Ishikawa (cell line): ENCODE measurements around the gene SASH1.

Experiments used
- CEBPB ChIP-seq: IDR thresholded peaks from 2 replicates; pipeline ENCODE4 v1.6.1; 2012
- CREB1 ChIP-seq: IDR thresholded peaks from 2 replicates; pipeline ENCODE4 v1.6.1; 2012; ENCODE audit warnings: low read depth
- EGR1 ChIP-seq: IDR thresholded peaks from 2 replicates; pipeline ENCODE4 v1.6.1; 2012
- EP300 ChIP-seq: IDR thresholded peaks from 2 replicates; pipeline ENCODE4 v1.6.1; 2012; ENCODE audit warnings: borderline replicate concordance
- FOXM1 ChIP-seq: IDR thresholded peaks from 2 replicates; pipeline ENCODE4 v1.6.1; 2012; ENCODE audit warnings: low read depth, borderline replicate concordance
- NFIC ChIP-seq: IDR thresholded peaks from 2 replicates; pipeline ENCODE4 v1.6.1; 2012
- RAD21 ChIP-seq: IDR thresholded peaks from 2 replicates; pipeline ENCODE4 v1.6.1; 2012; ENCODE audit warnings: low read depth
- TAF1 ChIP-seq: IDR thresholded peaks from 2 replicates; pipeline ENCODE4 v1.6.1; 2012; ENCODE audit warnings: low read depth, mild to moderate bottlenecking
- TCF12 ChIP-seq: IDR thresholded peaks from 2 replicates; pipeline ENCODE4 v1.6.1; 2012; ENCODE audit warnings: low read depth
- TEAD4 ChIP-seq: IDR thresholded peaks from 2 replicates; pipeline ENCODE4 v1.6.1; 2012
- YY1 ChIP-seq: IDR thresholded peaks from 2 replicates; pipeline ENCODE4 v1.6.1; 2012; ENCODE audit warnings: low read depth
- ZBTB7A ChIP-seq: IDR thresholded peaks from 2 replicates; pipeline ENCODE4 v1.6.1; 2012; ENCODE audit warnings: low read depth
- TF ChIP-seq, protein P1 (sequence below): IDR thresholded peaks from 2 replicates; pipeline ENCODE4 v1.6.1; 2012
- TF ChIP-seq, protein P2 (sequence below): IDR thresholded peaks from 2 replicates; pipeline ENCODE4 v1.6.1; 2012; ENCODE audit warnings: low read depth, mild to moderate bottlenecking
- TF ChIP-seq, protein P3 (sequence below): IDR thresholded peaks from 2 replicates; pipeline ENCODE4 v1.6.1; 2012

SASH1 gene

DNA sequence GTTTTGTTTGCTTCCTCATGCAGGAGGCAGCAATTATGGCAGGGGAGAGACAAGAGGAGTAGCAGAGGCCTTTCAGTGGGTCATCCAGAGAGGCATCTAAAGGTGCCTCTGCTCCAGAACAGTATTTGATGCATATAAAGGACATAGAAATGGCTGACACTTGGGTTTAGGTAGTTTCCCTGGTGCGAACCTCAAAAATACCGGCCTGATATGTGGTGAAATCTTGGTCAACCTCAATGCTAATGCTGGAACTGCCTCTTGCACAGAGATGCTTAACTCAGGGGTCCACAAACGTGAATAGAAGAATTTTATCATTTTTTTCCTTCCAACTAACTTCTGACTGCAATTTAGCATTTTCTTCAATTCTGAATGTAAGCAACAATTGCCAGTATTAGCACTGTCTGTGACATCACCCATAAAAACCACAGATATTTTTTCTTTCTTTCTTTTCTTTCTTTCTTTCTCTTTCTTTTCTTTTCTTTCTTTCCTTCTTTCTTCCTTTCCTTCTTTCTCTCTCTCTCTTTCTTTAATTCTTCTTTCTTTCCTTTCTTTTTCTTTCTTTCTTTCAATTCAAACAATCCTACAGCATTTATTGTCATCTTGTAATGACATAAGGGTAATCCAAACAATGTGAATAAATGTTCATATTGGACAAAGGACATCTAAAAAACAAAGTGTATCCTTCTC is 224.2 kb downstream of the SASH1 start:
- TF ChIP-seq NFIC (no peak), TEAD4 (no peak), RAD21 (no peak), YY1 (no peak), CEBPB (no peak), TCF12 (no peak), ZBTB7A (no peak), EGR1 (no peak), TAF1 (no peak), EP300 (no peak), FOXM1 (no peak)
- TF ChIP-seq, protein P1, sequence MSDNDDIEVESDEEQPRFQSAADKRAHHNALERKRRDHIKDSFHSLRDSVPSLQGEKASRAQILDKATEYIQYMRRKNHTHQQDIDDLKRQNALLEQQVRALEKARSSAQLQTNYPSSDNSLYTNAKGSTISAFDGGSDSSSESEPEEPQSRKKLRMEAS, result no peak
- TF ChIP-seq, protein P2, sequence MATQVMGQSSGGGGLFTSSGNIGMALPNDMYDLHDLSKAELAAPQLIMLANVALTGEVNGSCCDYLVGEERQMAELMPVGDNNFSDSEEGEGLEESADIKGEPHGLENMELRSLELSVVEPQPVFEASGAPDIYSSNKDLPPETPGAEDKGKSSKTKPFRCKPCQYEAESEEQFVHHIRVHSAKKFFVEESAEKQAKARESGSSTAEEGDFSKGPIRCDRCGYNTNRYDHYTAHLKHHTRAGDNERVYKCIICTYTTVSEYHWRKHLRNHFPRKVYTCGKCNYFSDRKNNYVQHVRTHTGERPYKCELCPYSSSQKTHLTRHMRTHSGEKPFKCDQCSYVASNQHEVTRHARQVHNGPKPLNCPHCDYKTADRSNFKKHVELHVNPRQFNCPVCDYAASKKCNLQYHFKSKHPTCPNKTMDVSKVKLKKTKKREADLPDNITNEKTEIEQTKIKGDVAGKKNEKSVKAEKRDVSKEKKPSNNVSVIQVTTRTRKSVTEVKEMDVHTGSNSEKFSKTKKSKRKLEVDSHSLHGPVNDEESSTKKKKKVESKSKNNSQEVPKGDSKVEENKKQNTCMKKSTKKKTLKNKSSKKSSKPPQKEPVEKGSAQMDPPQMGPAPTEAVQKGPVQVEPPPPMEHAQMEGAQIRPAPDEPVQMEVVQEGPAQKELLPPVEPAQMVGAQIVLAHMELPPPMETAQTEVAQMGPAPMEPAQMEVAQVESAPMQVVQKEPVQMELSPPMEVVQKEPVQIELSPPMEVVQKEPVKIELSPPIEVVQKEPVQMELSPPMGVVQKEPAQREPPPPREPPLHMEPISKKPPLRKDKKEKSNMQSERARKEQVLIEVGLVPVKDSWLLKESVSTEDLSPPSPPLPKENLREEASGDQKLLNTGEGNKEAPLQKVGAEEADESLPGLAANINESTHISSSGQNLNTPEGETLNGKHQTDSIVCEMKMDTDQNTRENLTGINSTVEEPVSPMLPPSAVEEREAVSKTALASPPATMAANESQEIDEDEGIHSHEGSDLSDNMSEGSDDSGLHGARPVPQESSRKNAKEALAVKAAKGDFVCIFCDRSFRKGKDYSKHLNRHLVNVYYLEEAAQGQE, result no peak
- TF ChIP-seq, protein P3, sequence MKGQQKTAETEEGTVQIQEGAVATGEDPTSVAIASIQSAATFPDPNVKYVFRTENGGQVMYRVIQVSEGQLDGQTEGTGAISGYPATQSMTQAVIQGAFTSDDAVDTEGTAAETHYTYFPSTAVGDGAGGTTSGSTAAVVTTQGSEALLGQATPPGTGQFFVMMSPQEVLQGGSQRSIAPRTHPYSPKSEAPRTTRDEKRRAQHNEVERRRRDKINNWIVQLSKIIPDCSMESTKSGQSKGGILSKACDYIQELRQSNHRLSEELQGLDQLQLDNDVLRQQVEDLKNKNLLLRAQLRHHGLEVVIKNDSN, result no peak

DNA sequence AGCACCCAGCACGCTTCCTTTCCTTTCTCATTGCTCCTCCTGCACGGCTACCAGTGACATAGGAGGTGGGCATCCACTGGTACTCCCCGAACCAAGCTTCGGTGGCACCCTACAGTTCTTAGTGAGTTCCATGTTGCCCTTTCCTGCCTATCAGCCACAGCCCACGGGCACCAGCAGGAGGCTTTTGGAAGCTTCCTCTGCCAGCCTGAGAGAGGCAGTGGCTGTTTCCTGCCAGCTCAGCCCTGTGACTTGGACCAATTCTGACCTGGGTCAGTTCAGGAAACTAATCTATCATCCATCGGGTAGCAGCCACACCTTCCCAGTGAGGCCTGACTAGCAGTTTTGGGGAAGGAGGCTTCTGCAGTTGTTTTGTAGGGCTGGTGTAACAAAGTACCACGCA is 227.8 kb downstream of the SASH1 start:
- TF ChIP-seq FOXM1, result no peak
- no peak for TF ChIP-seq TEAD4
- TF ChIP-seq TCF12, result no peak
- TF ChIP-seq CEBPB, result no peak
- no peak for TF ChIP-seq EGR1
- TF ChIP-seq NFIC, result no peak
- TF ChIP-seq, protein P3, result no peak
- no peak for TF ChIP-seq RAD21
- no peak for TF ChIP-seq EP300
- no peak for TF ChIP-seq YY1
- no peak for TF ChIP-seq TAF1
- TF ChIP-seq, protein P2, result no peak
- TF ChIP-seq, protein P1, result no peak
- TF ChIP-seq ZBTB7A, result no peak
- TF ChIP-seq CREB1, result no peak

DNA sequence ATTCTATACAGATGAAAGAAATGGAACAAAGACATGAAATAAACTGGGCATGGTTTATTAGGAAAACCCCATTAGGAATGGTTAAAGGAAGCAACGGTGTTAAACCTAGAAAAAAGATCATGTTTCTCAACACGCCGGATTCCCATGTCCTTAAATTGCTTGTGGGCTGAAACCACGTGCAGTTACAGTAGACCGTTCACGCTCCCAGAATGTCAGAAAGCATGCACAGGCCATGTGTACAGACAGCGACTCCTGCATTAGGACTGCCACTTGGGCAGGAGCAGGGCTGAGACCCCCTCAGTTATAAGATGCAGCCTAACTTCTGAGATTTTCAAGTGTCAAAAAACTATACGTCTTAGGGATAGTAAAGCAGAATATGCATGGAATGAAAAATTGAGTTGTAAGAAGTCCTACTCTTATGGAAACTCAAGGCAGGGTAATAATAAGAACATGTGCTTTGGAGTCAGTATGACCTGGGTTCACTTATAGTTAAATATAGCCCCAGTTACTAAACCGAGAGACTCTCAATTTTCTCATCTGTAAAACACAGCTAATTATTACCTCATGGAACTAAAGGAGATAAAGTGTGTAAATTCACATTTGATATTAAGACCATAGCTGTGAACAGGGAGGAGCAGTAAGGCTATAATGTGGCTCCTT is 230.2 kb downstream of the SASH1 start:
- no peak for TF ChIP-seq NFIC
- TF ChIP-seq CREB1, result no peak
- TF ChIP-seq YY1, result no peak
- TF ChIP-seq, protein P1, result no peak
- TF ChIP-seq, protein P3, result no peak
- TF ChIP-seq CEBPB, result no peak
- TF ChIP-seq TEAD4, result no peak
- TF ChIP-seq, protein P2, result no peak
- TF ChIP-seq TAF1, result no peak
- no peak for TF ChIP-seq EGR1
- no peak for TF ChIP-seq TCF12
